PC-9 (cell line): Measurements from ENCODE around the gene GPR33. TPM values are rescaled to one million over a fixed set of nuclear protein-coding genes. Genes with fewer than 3 reads are reported as not detected.
"Not testable (repeated sequence)": the region's sequence is repeated elsewhere in the genome, so short reads cannot be mapped to it uniquely, and the experiment has no call there.

ENCODE experiments used
- BruUV-seq: library from RNA; stranded (reverse); fragments of 400-500 nt; replicated peaks from 2 replicates; lab custom pipeline; 2021; lab: Mats Ljungman, UMichigan
- CTCF ChIA-PET: fragments of 300-600 bp; sonication (Branson Sonifier 250); formaldehyde crosslinking; loops from one replicate; lab custom pipeline; 2022; ENCODE audit warnings: antibody characterized with exemption; lab: Charles Lee
- POLR2A ChIA-PET: fragments of 300-600 bp; sonication (Branson Sonifier 250); formaldehyde crosslinking; loops from one replicate; lab custom pipeline; 2022; ENCODE audit warnings: antibody characterized with exemption; ENCODE audit not compliant: unreplicated experiment; lab: Charles Lee
- DNase-seq, 2 experiments: peaks; one replicate each; pipeline versions ENCODE4 v3.0.0 to v3.0.0-alpha.2; 2015 to 2022; ENCODE audit warnings: mixed read lengths in 1 of 2
- H2AFZ ChIP-seq: fragments of 200-600 bp; sonication (generic); 2 replicates; pipeline ENCODE4 v1.8.1; 2017; ENCODE audit warnings: antibody characterized with exemption
- H3F3A ChIP-seq: fragments of 200-600 bp; sonication (generic); 2 replicates; pipeline ENCODE4 v1.8.1; 2017; ENCODE audit warnings: antibody characterized with exemption, mild to moderate bottlenecking, low read depth; ENCODE audit not compliant: insufficient read depth
- H3K27ac ChIP-seq: fragments of 200-600 bp; sonication (generic); 2 replicates; pipeline ENCODE4 v1.6.1; 2016; ENCODE audit warnings: mixed run types
- H3K27me3 ChIP-seq: fragments of 200-600 bp; sonication (generic); 2 replicates; pipeline ENCODE4 v1.6.1; 2016; ENCODE audit warnings: low read depth, mixed run types; ENCODE audit not compliant: insufficient read depth
- H3K36me3 ChIP-seq: fragments of 200-600 bp; sonication (generic); 2 replicates; pipeline ENCODE4 v1.6.1; 2016; ENCODE audit warnings: low read depth, mixed run types
- H3K4me1 ChIP-seq: fragments of 200-600 bp; sonication (generic); replicated peaks from 2 replicates; pipeline ENCODE4 v1.6.1; 2016; ENCODE audit warnings: mixed run types; ENCODE audit not compliant: insufficient read depth
- H3K4me2 ChIP-seq: fragments of 200-600 bp; sonication (generic); 2 replicates; pipeline ENCODE4 v1.6.1; 2017; ENCODE audit warnings: mixed run types
- H3K4me3 ChIP-seq: fragments of 200-600 bp; sonication (generic); 2 replicates; pipeline ENCODE4 v1.6.1; 2016; ENCODE audit warnings: mixed run types
- H3K79me2 ChIP-seq: fragments of 200-600 bp; sonication (generic); 2 replicates; pipeline ENCODE4 v1.6.1; 2017; ENCODE audit warnings: low read depth, mixed run types
- H3K9me2 ChIP-seq: fragments of 200-600 bp; sonication (generic); 2 replicates; pipeline ENCODE4 v1.8.1; 2017; ENCODE audit warnings: mild to moderate bottlenecking; ENCODE audit not compliant: insufficient read depth
- H3K9me3 ChIP-seq: fragments of 200-600 bp; sonication (generic); 2 replicates; pipeline ENCODE4 v1.8.1; 2016; ENCODE audit warnings: low read depth; ENCODE audit not compliant: insufficient read depth
- H4K20me1 ChIP-seq: fragments of 200-600 bp; sonication (generic); 2 replicates; pipeline ENCODE4 v1.8.1; 2017; ENCODE audit not compliant: insufficient read depth
- CTCF ChIP-seq: fragments of 200-600 bp; sonication (generic); conservative IDR thresholded peaks from 2 replicates; pipeline ENCODE4 v1.6.1; 2017; ENCODE audit warnings: mixed run types, antibody characterized with exemption, mild to moderate bottlenecking, moderate library complexity
- EZH2 ChIP-seq: fragments of 200-600 bp; sonication (generic); IDR thresholded peaks from 2 replicates; pipeline ENCODE4 v1.8.0; 2017; ENCODE audit warnings: antibody characterized with exemption, low read depth
- intact Hi-C: fragments of 100-400 bp; cut with micrococcal nuclease; formaldehyde crosslinking; loops from one replicate; pipeline ENCODE4 v1.10.0; 2022; ENCODE audit not compliant: unreplicated experiment
- total RNA-seq: library from RNA; stranded (reverse); gene quantifications from 2 replicates; pipeline ENCODE4 v1.2.3, GENCODE V29; 2021

The GPR33 gene
- total RNA-seq, 1 experiment from 2014 or later, result not detected

GRCh38 chr14:31466554-31466953, 21.3 kb downstream of the GPR33 start:
- H3K4me2 ChIP-seq, result no peak overlapping the region
- H3K79me2 ChIP-seq, result no peaks in the 10 kb centered on the region
- H3K36me3 ChIP-seq, result no peaks in the 10 kb centered on the region
- H3K27ac ChIP-seq, result no peak overlapping the region
- H3K27me3 ChIP-seq, result no peaks in the 10 kb centered on the region
- TF ChIP-seq CTCF (no peak), EZH2 (no peak)
- no peaks in the 10 kb centered on the region for H3F3A ChIP-seq
- intact Hi-C loops, result no loop called here
- no TSS peak for BruUV-seq
- ChIA-PET POLR2A (no interaction called here), CTCF (no interaction called here)
- no peak overlapping the region for H2AFZ ChIP-seq
- no peak for DNase-seq
- no peak overlapping the region for H3K4me3 ChIP-seq
- H4K20me1 ChIP-seq, result no peaks in the 10 kb centered on the region
- H3K9me3 ChIP-seq, result no peaks in the 10 kb centered on the region
- no peaks in the 10 kb centered on the region for H3K9me2 ChIP-seq
- H3K4me1 ChIP-seq, result no peaks in the 10 kb centered on the region

- H4K20me1 ChIP-seq, result no peaks in the 10 kb centered on the region
- no peak overlapping the region for H3K4me3 ChIP-seq
- ChIA-PET CTCF (no interaction called here), POLR2A (no interaction called here)
- BruUV-seq, result no TSS peak
- H3K27me3 ChIP-seq, result no peaks in the 10 kb centered on the region
- no peaks in the 10 kb centered on the region for H3K4me1 ChIP-seq
- no peaks in the 10 kb centered on the region for H3K79me2 ChIP-seq
- no peaks in the 10 kb centered on the region for H3K9me3 ChIP-seq
- intact Hi-C loops, result no loop called here
- H3K9me2 ChIP-seq, result no peaks in the 10 kb centered on the region
- no peak overlapping the region for H2AFZ ChIP-seq
- no peak overlapping the region for H3K4me2 ChIP-seq
- no peak for DNase-seq
- H3F3A ChIP-seq, result no peaks in the 10 kb centered on the region
- H3K27ac ChIP-seq, result no peak overlapping the region
- H3K36me3 ChIP-seq, result no peaks in the 10 kb centered on the region
- TF ChIP-seq CTCF (no peak), EZH2 (no peak)
Observed at GRCh38 chr14:31465111-31465510, 22.7 kb downstream of the GPR33 start.

GRCh38 chr14:31462450-31462849, 25.4 kb downstream of the GPR33 start:
- H3K9me2 ChIP-seq, POLR2A ChIA-PET, H3K36me3 ChIP-seq, BruUV-seq, H3K4me2 ChIP-seq, intact Hi-C loops, DNase-seq, H3K27ac ChIP-seq, H3K79me2 ChIP-seq, H2AFZ ChIP-seq, H3K27me3 ChIP-seq, H3K4me1 ChIP-seq, H3F3A ChIP-seq, H4K20me1 ChIP-seq, CTCF ChIA-PET, H3K4me3 ChIP-seq, H3K9me3 ChIP-seq: not testable (repeated sequence)

- no peaks in the 10 kb centered on the region for H3K36me3 ChIP-seq
- H3F3A ChIP-seq, result no peaks in the 10 kb centered on the region
- H3K4me1 ChIP-seq, result peaks cover 8% of the 10 kb centered on the region; the same call in 1 of the 2 replicates
- no peak overlapping the region for H2AFZ ChIP-seq
- no peak overlapping the region for H3K4me2 ChIP-seq
- H3K4me3 ChIP-seq, result no peak overlapping the region
- BruUV-seq, result no TSS peak
- peaks cover 2% of the 10 kb centered on the region; the same call in 1 of the 2 replicates for H3K79me2 ChIP-seq
- CTCF ChIA-PET, result no interaction called here
- H3K9me3 ChIP-seq, result no peaks in the 10 kb centered on the region
- H3K27ac ChIP-seq, result no peak overlapping the region
- no peak for DNase-seq
- no peaks in the 10 kb centered on the region for H3K9me2 ChIP-seq
- intact Hi-C loops, result no loop called here
- POLR2A ChIA-PET, result no interaction called here
- H3K27me3 ChIP-seq, result no peaks in the 10 kb centered on the region
- TF ChIP-seq EZH2 (no peak), CTCF (no peak)
- H4K20me1 ChIP-seq, result no peaks in the 10 kb centered on the region
Observed at GRCh38 chr14:31461545-31461944, 26.3 kb downstream of the GPR33 start.
